ENCODE data around the gene MYO5C. TPM values are rescaled to one million over a fixed set of nuclear protein-coding genes. Genes with fewer than 3 reads are reported as not detected.

Gene MYO5C
- total and polyA plus RNA-seq, 2 of the 4 experiments (the other 2 are of a cell fraction), result under 0.01 to 0.03 TPM

- no peak overlapping the region for H3K4me2 ChIP-seq (ENCODE audit: low read depth, low read length)
- no peak overlapping the region for H3K4ac ChIP-seq (ENCODE audit: low read depth, low read length)
- no peak overlapping the region for H3K27ac ChIP-seq (ENCODE audit: insufficient read depth, low read length)
- H4K8ac ChIP-seq (ENCODE audit: low read depth in 2 of 2, low read length in 2 of 2), result peak overlapping the region in 1 of 2 experiments; percentile 83; a peak in 1 of 4 replicates
- dilution Hi-C loops (cut with HindIII; ENCODE audit: low sequenced_read_pairs, unreplicated experiment) (no loop called here), in situ Hi-C loops (cut with MboI; ENCODE audit: low sequenced_read_pairs) (no loop called here), intact Hi-C loops (cut with micrococcal nuclease) (loop anchor here (5.0 kb wide), 1 partner anchor 556 kb away; no protein-coding TSS in a partner anchor)
- TF ChIP-seq CHD1 (IDR thresholded peaks at IDR 0.05; ENCODE audit: low read depth, low read length) (no peak), BHLHE40 (IDR thresholded peaks at IDR 0.05; ENCODE audit: low read depth, low read length) (no peak), ELK1 (IDR thresholded peaks at IDR 0.05; ENCODE audit: borderline replicate concordance, low read depth, low read length) (no peak), CTCF (conservative IDR thresholded peaks at IDR 0.05; ENCODE audit: low read depth, low read length) (no peak), FOS (IDR thresholded peaks at IDR 0.05; ENCODE audit: low read depth, low read length) (no peak), RFX5 (IDR thresholded peaks at IDR 0.05; ENCODE audit: low read depth, low read length) (no peak), RAD21 (IDR thresholded peaks at IDR 0.05; ENCODE audit: low read length) (no peak), MAZ (IDR thresholded peaks at IDR 0.05; ENCODE audit: borderline replicate concordance, low read depth, low read length) (no peak)
- TF ChIP-seq, protein P1, sequence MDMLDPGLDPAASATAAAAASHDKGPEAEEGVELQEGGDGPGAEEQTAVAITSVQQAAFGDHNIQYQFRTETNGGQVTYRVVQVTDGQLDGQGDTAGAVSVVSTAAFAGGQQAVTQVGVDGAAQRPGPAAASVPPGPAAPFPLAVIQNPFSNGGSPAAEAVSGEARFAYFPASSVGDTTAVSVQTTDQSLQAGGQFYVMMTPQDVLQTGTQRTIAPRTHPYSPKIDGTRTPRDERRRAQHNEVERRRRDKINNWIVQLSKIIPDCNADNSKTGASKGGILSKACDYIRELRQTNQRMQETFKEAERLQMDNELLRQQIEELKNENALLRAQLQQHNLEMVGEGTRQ (IDR thresholded peaks at IDR 0.05; ENCODE audit: low read depth, low read length), result no peak
- no peaks in the 10 kb centered on the region for H3K36me3 ChIP-seq (ENCODE audit: control insufficient read depth, insufficient read depth, low read length)
- peaks cover 10 to 17% of the 10 kb centered on the region in 2 experiments; a peak in 3 of 4 replicates for H3K79me1 ChIP-seq (ENCODE audit: low read depth in 1 of 2, low read length in 2 of 2)
- H2AK5ac ChIP-seq (ENCODE audit: low read depth, low read length), result no peak overlapping the region
- no TSS peak for BruUV-seq (replicated peaks)
- H4K5ac ChIP-seq (ENCODE audit: low read depth, low read length), result no peak overlapping the region
- peaks cover 2% of the 10 kb centered on the region; the same call in 1 of the 2 replicates for H3K4me1 ChIP-seq (ENCODE audit: control insufficient read depth, insufficient read depth, low read length)
- H3K9me3 ChIP-seq (ENCODE audit: control insufficient read depth, insufficient read depth, low read length), result no peaks in the 10 kb centered on the region
- ChIA-PET POLR2A (ENCODE audit: unreplicated experiment) (interaction anchor here (0.6 kb wide), 1 partner anchor 15 kb away, joined by 3 read pairs; no protein-coding TSS in a partner anchor), CTCF (no interaction called here)
- H2BK15ac ChIP-seq (ENCODE audit: low read depth, low read length), result no peak overlapping the region
- H4K20me1 ChIP-seq (ENCODE audit: insufficient read depth, low read length), result no peaks in the 10 kb centered on the region
- peak overlapping the region; percentile 83; the same call in 1 of the 2 replicates for H3K9ac ChIP-seq (ENCODE audit: low read depth, low read length)
- H2AK9ac ChIP-seq (replicated peaks; ENCODE audit: low read depth, low read length, poor library complexity), result no peak overlapping the region
- no peak overlapping the region for H4K91ac ChIP-seq (ENCODE audit: insufficient read depth, low read depth, low read length)
- no peak overlapping the region for H2BK120ac ChIP-seq (ENCODE audit: low read depth, low read length)
- H2BK5ac ChIP-seq (ENCODE audit: low read depth, low read length, poor library complexity, severe bottlenecking), result no peak overlapping the region
- ATAC-seq (ENCODE audit: low read depth) (no peak), DNase-seq (no peak)
- WGBS, 2 experiments (ENCODE audit: extremely low coverage in 2 of 2, insufficient read length in 1 of 2), result no CpG with 5 or more reads among the region's 10 CpGs
- H3K23ac ChIP-seq (ENCODE audit: low read depth, low read length), result no peak overlapping the region
- H3K9me1 ChIP-seq (ENCODE audit: insufficient read depth, low read length), result no peaks in the 10 kb centered on the region
- H2BK20ac ChIP-seq (ENCODE audit: low read depth, low read length), result no peak overlapping the region
- no peaks in the 10 kb centered on the region; the same call in 1 of the 2 replicates for H3K27me3 ChIP-seq (ENCODE audit: control insufficient read depth, insufficient read depth, low read length)
- no peak overlapping the region for H3K4me3 ChIP-seq (ENCODE audit: insufficient read depth, low read depth, low read length)
- peak overlapping the region; percentile 99 for H2AFZ ChIP-seq (replicated peaks; ENCODE audit: low read length, poor library complexity)
- no peak overlapping the region for H3K14ac ChIP-seq (replicated peaks; ENCODE audit: low read depth, low read length)
- H3K18ac ChIP-seq (ENCODE audit: low read depth, low read length), result no peak overlapping the region
- H3K56ac ChIP-seq (ENCODE audit: extremely low read depth, insufficient read depth, low read length), result no peak overlapping the region
These were observed 114.7 kb downstream of the MYO5C start for GRCh38 chr15:52180851-52181450.
